ENCODE results near the gene ALDH3A2. TPM values are rescaled to one million over a fixed set of nuclear protein-coding genes. Genes with fewer than 3 reads are reported as not detected.

The ALDH3A2 gene
- total and polyA plus RNA-seq, 8 donors = 26.8 to 236 (median 106) TPM

- no peak for DNase-seq
- Histone ChIP-seq H3K27me3 (no peaks in the 10 kb centered on the region), H3K36me3 (no peaks in the 10 kb centered on the region), H3K9me3 (no peaks in the 10 kb centered on the region), H3K4me1 (peaks cover 0 to 5% (median 0%) of the 10 kb centered on the region in 4 donors), H3K4me3 (no peak overlapping the region), H3K27ac (no peak overlapping the region)
- intact Hi-C loops (cut with DNase I; ENCODE audit: low total_unique reads) = no loop called here
- TF ChIP-seq EP300 (IDR thresholded peaks at IDR 0.05) (no peak), POLR2A (IDR thresholded peaks at IDR 0.05) (no peak), CTCF (IDR thresholded peaks at IDR 0.05) (no peak), POLR2AphosphoS5 (IDR thresholded peaks at IDR 0.05) (no peak)
- 86 to 93% (median 92%) methylated on average over 12 of the region's 12 CpGs for WGBS, 5 donors
Measured at GRCh38 chr17:19712436-19713004, 64.0 kb downstream of the ALDH3A2 start.

- 80 to 89% (median 86%) methylated on average over 9 to 16 of the region's 16 CpGs for WGBS, 5 donors
- H3K36me3 ChIP-seq = no peaks in the 10 kb centered on the region
- intact Hi-C loops (cut with DNase I; ENCODE audit: low total_unique reads) = no loop called here
- H3K27ac ChIP-seq = no peak overlapping the region
- H3K27me3 ChIP-seq = no peaks in the 10 kb centered on the region
- no peaks in the 10 kb centered on the region for H3K9me3 ChIP-seq
- no peak for DNase-seq
- no peak overlapping the region for H3K4me3 ChIP-seq
- TF ChIP-seq EP300 (IDR thresholded peaks at IDR 0.05) (no peak), POLR2AphosphoS5 (IDR thresholded peaks at IDR 0.05) (no peak), CTCF (IDR thresholded peaks at IDR 0.05) (no peak), POLR2A (IDR thresholded peaks at IDR 0.05) (no peak)
- peaks cover 0 to 5% (median 1%) of the 10 kb centered on the region in 4 donors for H3K4me1 ChIP-seq
Measured at GRCh38 chr17:19713462-19713861, 64.9 kb downstream of the ALDH3A2 start.

DNA sequence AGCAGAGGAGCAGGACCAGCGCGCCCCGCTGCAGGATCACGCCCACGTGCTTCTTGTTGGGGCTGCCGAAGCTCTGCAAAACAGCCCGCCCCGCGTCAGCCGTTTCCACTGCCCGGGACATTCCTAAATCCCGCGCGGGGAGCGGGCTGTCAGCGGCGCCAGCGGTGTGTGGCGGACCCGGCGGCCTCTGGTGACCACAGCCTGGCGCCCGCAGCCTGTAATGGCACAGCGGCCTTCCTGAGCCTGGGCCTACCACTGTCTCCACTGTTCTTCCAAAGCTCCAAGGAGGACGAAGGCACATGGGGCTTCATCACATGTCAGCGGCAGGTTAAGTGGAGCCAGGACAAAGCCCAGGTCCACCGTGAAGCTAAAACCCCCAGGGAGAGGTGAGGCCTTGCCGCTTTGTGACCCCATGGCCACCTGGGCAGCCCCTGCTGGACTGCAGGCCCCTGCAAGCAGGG, 65.4 kb downstream of the ALDH3A2 start:
- intact Hi-C loops (cut with DNase I; ENCODE audit: low total_unique reads) = no loop called here

More for the DNA sequence above, 65.4 kb downstream of the ALDH3A2 start:
- Histone ChIP-seq H3K27me3 (no peaks in the 10 kb centered on the region), H3K27ac (no peak overlapping the region), H3K9me3 (no peaks in the 10 kb centered on the region), H3K4me1 (peaks cover 0 to 9% (median 4%) of the 10 kb centered on the region in 4 donors), H3K36me3 (no peaks in the 10 kb centered on the region), H3K4me3 (no peak overlapping the region)
- 89 to 95% (median 92%) methylated on average over 11 to 28 of the region's 28 CpGs for WGBS, 5 donors
- no peak for DNase-seq
- TF ChIP-seq POLR2A (IDR thresholded peaks at IDR 0.05) (no peak), POLR2AphosphoS5 (IDR thresholded peaks at IDR 0.05) (no peak), EP300 (IDR thresholded peaks at IDR 0.05) (no peak), CTCF (IDR thresholded peaks at IDR 0.05) (no peak)

All from stomach (tissue), 9 donors.